ENCODE data around the gene ADAM22. TPM values are rescaled to one million over a fixed set of nuclear protein-coding genes. Genes with fewer than 3 reads are reported as not detected.

ADAM22 gene
- total RNA-seq, 1 donor from 2014 or later, result 13.4 TPM

- Mint-ChIP-seq H3K27me3 (ENCODE audit: low read depth) (no peaks in the 10 kb centered on the region), H3K27ac (ENCODE audit: unreplicated experiment) (no peak overlapping the region), H3K4me3 (no peak overlapping the region), H3K36me3 (ENCODE audit: low read depth) (peaks cover 7% of the 10 kb centered on the region), H3K9me3 (no peaks in the 10 kb centered on the region), H3K4me1 (peaks cover 5% of the 10 kb centered on the region)
- no peak for TF ChIP-seq CTCF (conservative IDR thresholded peaks at IDR 0.05)
- DNase-seq (ENCODE audit: low read depth, low spot score), result no peak
Observed at GRCh38 chr7:87948371-87948770, 14.3 kb downstream of the ADAM22 start.

- no peak for TF ChIP-seq CTCF (conservative IDR thresholded peaks at IDR 0.05)
- DNase-seq (ENCODE audit: low read depth, low spot score), result no peak
- Mint-ChIP-seq H3K27me3 (ENCODE audit: low read depth) (no peaks in the 10 kb centered on the region), H3K4me3 (no peak overlapping the region), H3K27ac (ENCODE audit: unreplicated experiment) (no peak overlapping the region), H3K9me3 (peaks cover 5% of the 10 kb centered on the region), H3K36me3 (ENCODE audit: low read depth) (peaks cover 12% of the 10 kb centered on the region), H3K4me1 (no peaks in the 10 kb centered on the region)
Observed at GRCh38 chr7:87959336-87959735, 25.3 kb downstream of the ADAM22 start.

- Mint-ChIP-seq H3K9me3 (peaks cover 5% of the 10 kb centered on the region), H3K4me1 (no peaks in the 10 kb centered on the region), H3K27ac (ENCODE audit: unreplicated experiment) (no peak overlapping the region), H3K27me3 (ENCODE audit: low read depth) (no peaks in the 10 kb centered on the region), H3K4me3 (no peak overlapping the region), H3K36me3 (ENCODE audit: low read depth) (peaks cover 12% of the 10 kb centered on the region)
- no peak for TF ChIP-seq CTCF (conservative IDR thresholded peaks at IDR 0.05)
- DNase-seq (ENCODE audit: low read depth, low spot score), result no peak
Observed at GRCh38 chr7:87960239-87960638, 26.2 kb downstream of the ADAM22 start.

GRCh38 chr7:87961754-87962153 is 27.7 kb downstream of the ADAM22 start:
- peaks cover 8% of the 10 kb centered on the region for H3K36me3 Mint-ChIP-seq (ENCODE audit: low read depth)
- no peaks in the 10 kb centered on the region for H3K4me1 Mint-ChIP-seq
- H3K9me3 Mint-ChIP-seq, result peaks cover 3% of the 10 kb centered on the region

GRCh38 chr7:87966271-87966670 is 32.2 kb downstream of the ADAM22 start:
- no peaks in the 10 kb centered on the region for H3K9me3 Mint-ChIP-seq
- H3K36me3 Mint-ChIP-seq (ENCODE audit: low read depth), result no peaks in the 10 kb centered on the region
- no peaks in the 10 kb centered on the region for H3K4me1 Mint-ChIP-seq
- H3K27ac Mint-ChIP-seq (ENCODE audit: unreplicated experiment), result no peak overlapping the region
- no peak for TF ChIP-seq CTCF (conservative IDR thresholded peaks at IDR 0.05)
- no peaks in the 10 kb centered on the region for H3K27me3 Mint-ChIP-seq (ENCODE audit: low read depth)
- no peak overlapping the region for H3K4me3 Mint-ChIP-seq
- DNase-seq (ENCODE audit: low read depth, low spot score), result no peak

More at GRCh38 chr7:87961754-87962153, 27.7 kb downstream of the ADAM22 start:
- H3K27ac Mint-ChIP-seq (ENCODE audit: unreplicated experiment), result no peak overlapping the region
- H3K4me3 Mint-ChIP-seq, result no peak overlapping the region
- DNase-seq (ENCODE audit: low read depth, low spot score), result no peak
- TF ChIP-seq CTCF (conservative IDR thresholded peaks at IDR 0.05), result no peak
- H3K27me3 Mint-ChIP-seq (ENCODE audit: low read depth), result no peaks in the 10 kb centered on the region

GRCh38 chr7:87968021-87968420 is 34.0 kb downstream of the ADAM22 start:
- no peak for TF ChIP-seq CTCF (conservative IDR thresholded peaks at IDR 0.05)
- no peak overlapping the region for H3K27ac Mint-ChIP-seq (ENCODE audit: unreplicated experiment)
- no peak overlapping the region for H3K4me3 Mint-ChIP-seq
- no peaks in the 10 kb centered on the region for H3K9me3 Mint-ChIP-seq
- no peaks in the 10 kb centered on the region for H3K27me3 Mint-ChIP-seq (ENCODE audit: low read depth)
- DNase-seq (ENCODE audit: low read depth, low spot score), result no peak
- peaks cover 3% of the 10 kb centered on the region for H3K36me3 Mint-ChIP-seq (ENCODE audit: low read depth)
- H3K4me1 Mint-ChIP-seq, result no peaks in the 10 kb centered on the region

Data from neural crest cell (in vitro differentiated cells).